Suprapubic skin (tissue), 3 donors: ENCODE measurements around the gene LAPTM5.

Experiments used
- EP300 ChIP-seq: sonication (generic); formaldehyde crosslinking; IDR thresholded peaks from one replicate; pipeline ENCODE4 v1.6.1; 2017; ENCODE audit warnings: antibody characterized with exemption
- TF ChIP-seq, protein P1 (sequence below), 2 donors: fragments of 200-600 bp in 1 of 2; fragments of 450-650 bp in 1 of 2; sonication (generic) in 1 of 2; IDR thresholded peaks; one replicate each; pipeline ENCODE4 v1.5.1; 2016 to 2019; ENCODE audit warnings: antibody characterized with exemption in 2 of 2, mild to moderate bottlenecking in 1 of 2, moderate library complexity in 1 of 2

DNA sequence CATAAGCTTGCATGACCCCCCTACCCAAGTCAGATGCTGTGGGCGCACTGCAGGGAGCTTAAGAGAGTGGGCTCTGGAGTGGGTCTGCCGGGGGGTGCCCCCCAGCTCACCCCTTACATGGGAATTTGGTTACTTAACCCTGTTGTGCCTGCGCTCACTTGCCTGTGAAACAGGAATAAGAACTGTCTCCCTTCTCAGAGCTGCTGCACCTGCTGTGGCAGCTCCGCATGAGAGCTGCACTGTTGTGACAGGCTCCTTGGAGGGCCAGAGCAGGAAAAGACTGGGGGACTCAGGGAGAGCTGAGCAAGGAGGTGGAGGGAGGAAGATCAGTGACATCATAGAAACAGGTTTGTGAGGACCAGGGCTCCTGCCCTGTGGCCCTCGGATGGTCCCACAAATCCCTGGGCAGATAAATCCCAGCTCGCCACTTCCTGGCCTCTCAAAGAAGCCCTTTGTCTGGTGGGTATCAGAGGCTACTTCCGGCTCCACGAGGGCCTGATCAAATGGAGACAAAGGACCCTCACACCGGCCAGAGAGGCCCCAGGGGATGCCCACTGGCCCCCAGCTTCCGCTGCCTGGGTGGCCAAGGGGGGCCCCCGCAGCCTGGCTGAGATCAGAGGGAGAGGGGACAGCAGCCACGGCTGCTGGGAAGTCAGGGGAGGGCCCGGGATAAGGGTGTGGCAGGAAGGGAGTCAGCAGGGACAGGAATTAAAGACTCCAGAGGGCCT is 28.9 kb upstream of the LAPTM5 start:
- TF ChIP-seq, protein P1, sequence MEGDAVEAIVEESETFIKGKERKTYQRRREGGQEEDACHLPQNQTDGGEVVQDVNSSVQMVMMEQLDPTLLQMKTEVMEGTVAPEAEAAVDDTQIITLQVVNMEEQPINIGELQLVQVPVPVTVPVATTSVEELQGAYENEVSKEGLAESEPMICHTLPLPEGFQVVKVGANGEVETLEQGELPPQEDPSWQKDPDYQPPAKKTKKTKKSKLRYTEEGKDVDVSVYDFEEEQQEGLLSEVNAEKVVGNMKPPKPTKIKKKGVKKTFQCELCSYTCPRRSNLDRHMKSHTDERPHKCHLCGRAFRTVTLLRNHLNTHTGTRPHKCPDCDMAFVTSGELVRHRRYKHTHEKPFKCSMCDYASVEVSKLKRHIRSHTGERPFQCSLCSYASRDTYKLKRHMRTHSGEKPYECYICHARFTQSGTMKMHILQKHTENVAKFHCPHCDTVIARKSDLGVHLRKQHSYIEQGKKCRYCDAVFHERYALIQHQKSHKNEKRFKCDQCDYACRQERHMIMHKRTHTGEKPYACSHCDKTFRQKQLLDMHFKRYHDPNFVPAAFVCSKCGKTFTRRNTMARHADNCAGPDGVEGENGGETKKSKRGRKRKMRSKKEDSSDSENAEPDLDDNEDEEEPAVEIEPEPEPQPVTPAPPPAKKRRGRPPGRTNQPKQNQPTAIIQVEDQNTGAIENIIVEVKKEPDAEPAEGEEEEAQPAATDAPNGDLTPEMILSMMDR (IDR thresholded peaks at IDR 0.05) = no peak
- no peak for TF ChIP-seq EP300
